ENCODE results near the gene GALNT7. TPM values are rescaled to one million over a fixed set of nuclear protein-coding genes. Genes with fewer than 3 reads are reported as not detected.
A peak's percentile ranks its signal among the peaks of the same experiment; 100 is the strongest.
"Not testable (repeated sequence)": the region's sequence is repeated elsewhere in the genome, so short reads cannot be mapped to it uniquely, and the experiment has no call there.

The GALNT7 gene
- total RNA-seq (12.9 and 16.2 TPM in 2 replicates), polyA plus RNA-seq (14.1 and 24.5 TPM in 2 replicates)

- peak; percentile 73 to 83 for DNase-seq (ENCODE audit: low read depth in 1 of 2, low spot score in 1 of 2)
- Histone ChIP-seq H3K9me3 (ENCODE audit: low read depth) (no peaks in the 10 kb centered on the region), H3K4me1 (ENCODE audit: low read depth) (peaks cover 5% of the 10 kb centered on the region), H3K27me3 (no peaks in the 10 kb centered on the region), H3K36me3 (no peaks in the 10 kb centered on the region), H3K27ac (peak within 1 kb of the TSS; percentile 68), H3K4me3 (peak within 1 kb of the TSS; percentile 97)
- TF ChIP-seq CTCF (IDR thresholded peaks at IDR 0.05; ENCODE audit: low read depth, low read length), result no peak
Measured at GRCh38 chr4:173168396-173169177, at the start of gene GALNT7. TSS of gene GALNT7 (plus strand) at chr4:173168811. CDS start at chr4:173168836, 25 bp downstream.

- not testable (repeated sequence) for H3K4me1 ChIP-seq (ENCODE audit: low read depth); H3K4me3 ChIP-seq; DNase-seq (ENCODE audit: low read depth in 1 of 2, low spot score in 1 of 2); H3K9me3 ChIP-seq (ENCODE audit: low read depth); H3K27ac ChIP-seq; H3K36me3 ChIP-seq; H3K27me3 ChIP-seq
Measured at GRCh38 chr4:173118819-173119218, 49.8 kb upstream of the GALNT7 start.

GRCh38 chr4:173119818-173120217 is 48.8 kb upstream of the GALNT7 start:
- TF ChIP-seq CTCF (IDR thresholded peaks at IDR 0.05; ENCODE audit: low read depth, low read length), result no peak

GRCh38 chr4:173121076-173121561 is 47.5 kb upstream of the GALNT7 start:
- no peaks in the 10 kb centered on the region for H3K27me3 ChIP-seq
- no peak for TF ChIP-seq CTCF (IDR thresholded peaks at IDR 0.05; ENCODE audit: low read depth, low read length)
- peak overlapping the region; percentile 6 for H3K27ac ChIP-seq
- H3K9me3 ChIP-seq (ENCODE audit: low read depth), result no peaks in the 10 kb centered on the region
- H3K4me1 ChIP-seq (ENCODE audit: low read depth), result peaks cover 6% of the 10 kb centered on the region
- H3K36me3 ChIP-seq, result no peaks in the 10 kb centered on the region
- DNase-seq (ENCODE audit: low read depth in 1 of 2, low spot score in 1 of 2), result peak; percentile 21 to 68
- H3K4me3 ChIP-seq, result no peak overlapping the region

More at GRCh38 chr4:173119818-173120217, 48.8 kb upstream of the GALNT7 start:
- H3K27ac ChIP-seq, result no peak overlapping the region
- no peak overlapping the region for H3K4me3 ChIP-seq
- H3K4me1 ChIP-seq (ENCODE audit: low read depth), result peaks cover 6% of the 10 kb centered on the region
- H3K27me3 ChIP-seq, result no peaks in the 10 kb centered on the region
- DNase-seq (ENCODE audit: low read depth in 1 of 2, low spot score in 1 of 2), result no peak
- H3K9me3 ChIP-seq (ENCODE audit: low read depth), result no peaks in the 10 kb centered on the region
- H3K36me3 ChIP-seq, result no peaks in the 10 kb centered on the region

GRCh38 chr4:173124209-173124865 is 44.3 kb upstream of the GALNT7 start:
- Histone ChIP-seq H3K27ac (no peak overlapping the region), H3K9me3 (ENCODE audit: low read depth) (no peaks in the 10 kb centered on the region), H3K4me1 (ENCODE audit: low read depth) (peaks cover 6% of the 10 kb centered on the region), H3K27me3 (no peaks in the 10 kb centered on the region), H3K4me3 (no peak overlapping the region), H3K36me3 (no peaks in the 10 kb centered on the region)
- DNase-seq (ENCODE audit: low read depth in 1 of 2, low spot score in 1 of 2), result no peak
- TF ChIP-seq CTCF (IDR thresholded peaks at IDR 0.05; ENCODE audit: low read depth, low read length), result no peak
